BE2C (cell line): ENCODE data around the gene PRSS27.

Experiments used
- DNase-seq: peaks from one replicate; pipeline ENCODE4 v3.0.0-alpha.2; 2020
- H3K27me3 ChIP-seq: fragments of 250-450 bp; sonication (Bioruptor Pico); 2 replicates; pipeline ENCODE4 v1.5.1; 2020; ENCODE audit warnings: mild to moderate bottlenecking
- H3K36me3 ChIP-seq: fragments of 250-450 bp; sonication (Bioruptor Pico); 2 replicates; pipeline ENCODE4 v1.5.1; 2020; ENCODE audit warnings: mild to moderate bottlenecking
- H3K4me1 ChIP-seq: fragments of 250-450 bp; sonication (Bioruptor Pico); 2 replicates; pipeline ENCODE4 v1.5.1; 2020
- H3K4me3 ChIP-seq: 2 replicates; pipeline ENCODE4 v1.5.1; 2011; ENCODE audit warnings: low read depth, low read length
- H3K9me3 ChIP-seq: fragments of 250-450 bp; sonication (Bioruptor Pico); 2 replicates; pipeline ENCODE4 v1.5.1; 2020
- TF ChIP-seq, protein P1 (sequence below): IDR thresholded peaks from 2 replicates; pipeline ENCODE4 v1.5.1; 2012; ENCODE audit warnings: mild to moderate bottlenecking, low read depth, low read length

Gene PRSS27

DNA sequence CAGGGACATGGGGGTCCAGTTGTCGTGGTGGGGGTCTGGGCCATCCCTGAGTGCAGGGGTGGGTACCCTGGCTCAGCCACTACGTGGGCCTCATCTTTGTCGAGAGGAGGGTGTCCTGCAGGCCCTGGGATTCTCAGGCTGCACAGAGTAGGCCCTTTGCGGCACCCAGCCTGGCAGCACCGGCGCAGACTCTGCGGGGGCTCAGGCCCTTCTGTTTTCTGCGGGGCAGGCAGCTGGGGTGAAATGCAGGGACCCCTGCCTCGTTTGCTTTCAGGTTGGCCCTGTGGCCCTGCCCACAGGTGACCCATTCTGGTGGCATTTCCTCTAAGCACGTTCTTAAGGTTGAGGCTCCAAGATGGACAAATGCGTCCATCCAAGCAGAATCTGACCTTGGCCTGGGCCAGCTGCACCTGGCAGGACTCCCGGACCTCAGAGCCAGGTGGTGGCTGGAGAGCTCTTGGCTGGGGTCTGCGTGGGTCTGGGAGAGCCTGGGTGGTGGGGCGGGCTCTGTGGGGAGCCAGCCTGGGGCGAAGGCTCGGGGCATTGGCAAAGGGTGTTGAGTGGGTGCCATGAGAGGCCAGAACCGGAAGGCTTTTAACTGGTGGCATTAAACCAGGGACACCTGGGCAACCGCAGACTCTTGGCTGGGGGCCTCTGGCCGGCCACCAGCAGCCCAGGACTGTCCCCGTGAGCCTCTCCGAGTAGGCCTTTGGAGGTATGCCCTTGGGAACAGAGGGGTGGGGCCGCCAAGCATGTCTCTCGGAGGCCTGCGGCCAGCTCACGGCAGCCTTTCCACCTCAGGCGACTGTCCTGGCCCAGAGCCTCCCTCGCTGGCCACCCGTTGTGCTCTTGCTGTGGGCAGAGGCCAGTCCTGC is 16.9 kb downstream of the PRSS27 start:
- no peaks in the 10 kb centered on the region for H3K4me1 ChIP-seq
- TF ChIP-seq, protein P1, sequence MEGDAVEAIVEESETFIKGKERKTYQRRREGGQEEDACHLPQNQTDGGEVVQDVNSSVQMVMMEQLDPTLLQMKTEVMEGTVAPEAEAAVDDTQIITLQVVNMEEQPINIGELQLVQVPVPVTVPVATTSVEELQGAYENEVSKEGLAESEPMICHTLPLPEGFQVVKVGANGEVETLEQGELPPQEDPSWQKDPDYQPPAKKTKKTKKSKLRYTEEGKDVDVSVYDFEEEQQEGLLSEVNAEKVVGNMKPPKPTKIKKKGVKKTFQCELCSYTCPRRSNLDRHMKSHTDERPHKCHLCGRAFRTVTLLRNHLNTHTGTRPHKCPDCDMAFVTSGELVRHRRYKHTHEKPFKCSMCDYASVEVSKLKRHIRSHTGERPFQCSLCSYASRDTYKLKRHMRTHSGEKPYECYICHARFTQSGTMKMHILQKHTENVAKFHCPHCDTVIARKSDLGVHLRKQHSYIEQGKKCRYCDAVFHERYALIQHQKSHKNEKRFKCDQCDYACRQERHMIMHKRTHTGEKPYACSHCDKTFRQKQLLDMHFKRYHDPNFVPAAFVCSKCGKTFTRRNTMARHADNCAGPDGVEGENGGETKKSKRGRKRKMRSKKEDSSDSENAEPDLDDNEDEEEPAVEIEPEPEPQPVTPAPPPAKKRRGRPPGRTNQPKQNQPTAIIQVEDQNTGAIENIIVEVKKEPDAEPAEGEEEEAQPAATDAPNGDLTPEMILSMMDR = no peak
- peaks cover 55% of the 10 kb centered on the region for H3K36me3 ChIP-seq
- DNase-seq = no peak
- H3K27me3 ChIP-seq = no peaks in the 10 kb centered on the region
- no peaks in the 10 kb centered on the region for H3K9me3 ChIP-seq
- no peak overlapping the region for H3K4me3 ChIP-seq

DNA sequence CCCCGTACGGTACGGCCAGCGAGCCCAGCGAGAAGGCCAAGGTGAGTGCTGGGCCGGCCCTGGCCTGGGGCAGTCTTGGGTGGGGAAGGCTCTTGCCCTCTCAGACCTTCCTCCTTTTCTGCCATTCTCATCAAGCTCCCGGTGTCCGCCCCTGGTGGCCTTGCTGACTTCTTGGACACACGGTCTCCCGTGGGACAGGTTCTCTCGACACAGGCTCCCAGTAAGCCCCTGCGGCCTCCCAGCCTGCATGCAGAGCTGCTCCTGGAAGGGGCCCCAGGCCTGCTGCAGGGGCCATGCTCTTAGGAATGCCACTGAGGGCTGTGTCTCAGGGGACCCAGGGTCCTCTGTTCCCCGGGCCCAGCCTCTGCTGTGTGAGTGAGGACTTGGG is 17.6 kb downstream of the PRSS27 start:
- no peak overlapping the region for H3K4me3 ChIP-seq
- H3K9me3 ChIP-seq = no peaks in the 10 kb centered on the region
- H3K4me1 ChIP-seq = no peaks in the 10 kb centered on the region
- H3K36me3 ChIP-seq = peaks cover 49% of the 10 kb centered on the region
- no peak for DNase-seq
- H3K27me3 ChIP-seq = no peaks in the 10 kb centered on the region
- TF ChIP-seq, protein P1 = no peak

DNA sequence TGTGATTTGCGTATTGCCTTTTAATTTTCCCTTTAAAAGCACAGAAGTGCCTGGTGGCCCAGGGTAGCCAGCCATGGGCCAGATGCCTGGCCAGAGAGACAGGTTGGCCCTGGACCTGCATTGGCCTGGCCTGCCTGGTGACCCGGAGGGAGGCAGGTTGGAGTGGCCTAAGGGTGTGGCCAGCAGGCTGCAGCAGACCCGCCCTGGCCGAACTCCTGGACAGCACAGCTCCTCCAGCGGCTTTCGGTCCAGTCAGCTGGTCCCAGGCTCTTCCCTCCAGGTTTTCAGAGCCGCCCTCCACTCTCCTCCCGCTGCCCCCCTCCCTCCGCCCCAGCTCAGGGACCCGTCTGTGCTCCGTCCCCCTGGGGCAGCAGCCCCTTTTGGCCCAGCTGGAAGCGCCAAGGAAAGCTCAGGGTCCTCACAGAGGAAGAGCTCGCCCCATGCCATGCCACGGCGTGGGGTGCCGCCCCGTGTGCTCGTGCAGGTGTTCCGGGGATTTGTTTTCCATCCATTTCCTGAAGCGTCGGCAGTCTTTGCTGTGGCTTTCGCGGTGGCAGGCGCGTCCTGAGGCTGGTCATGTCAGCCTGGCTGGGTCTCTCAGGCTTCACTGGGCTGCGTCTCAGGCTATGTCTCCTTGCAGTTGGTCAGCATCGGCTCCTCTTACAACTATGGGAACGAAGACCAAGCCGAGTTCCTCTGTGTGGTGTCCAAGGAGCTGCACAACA is 18.1 kb downstream of the PRSS27 start:
- H3K27me3 ChIP-seq = no peaks in the 10 kb centered on the region
- no peaks in the 10 kb centered on the region for H3K4me1 ChIP-seq
- H3K9me3 ChIP-seq = no peaks in the 10 kb centered on the region
- TF ChIP-seq, protein P1 = no peak
- H3K4me3 ChIP-seq = no peak overlapping the region
- peaks cover 49% of the 10 kb centered on the region for H3K36me3 ChIP-seq
- no peak for DNase-seq

DNA sequence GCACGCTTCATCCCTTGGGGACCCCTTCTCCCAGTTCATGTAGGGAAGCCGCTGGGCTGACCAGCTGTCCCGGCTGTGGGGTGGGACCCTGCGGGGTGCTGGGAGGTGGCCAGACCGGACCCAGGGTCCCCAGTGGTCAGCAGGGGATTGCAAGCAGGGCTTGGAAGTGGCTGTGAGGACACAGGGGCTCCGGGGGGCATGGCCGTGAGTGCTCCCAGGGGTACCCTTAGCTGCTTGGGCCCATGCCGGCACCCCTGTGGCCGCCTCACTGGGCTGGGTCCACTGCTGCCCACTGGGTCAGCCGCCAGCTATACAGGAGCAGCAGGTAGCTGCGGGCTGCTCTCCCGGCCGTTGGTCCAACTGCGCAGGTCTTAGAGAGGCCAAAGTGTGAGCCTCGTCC is 18.8 kb downstream of the PRSS27 start:
- Histone ChIP-seq H3K4me1 (no peaks in the 10 kb centered on the region), H3K27me3 (no peaks in the 10 kb centered on the region), H3K9me3 (no peaks in the 10 kb centered on the region), H3K36me3 (peaks cover 52% of the 10 kb centered on the region), H3K4me3 (no peak overlapping the region)
- TF ChIP-seq, protein P1 = no peak
- DNase-seq = no peak

DNA sequence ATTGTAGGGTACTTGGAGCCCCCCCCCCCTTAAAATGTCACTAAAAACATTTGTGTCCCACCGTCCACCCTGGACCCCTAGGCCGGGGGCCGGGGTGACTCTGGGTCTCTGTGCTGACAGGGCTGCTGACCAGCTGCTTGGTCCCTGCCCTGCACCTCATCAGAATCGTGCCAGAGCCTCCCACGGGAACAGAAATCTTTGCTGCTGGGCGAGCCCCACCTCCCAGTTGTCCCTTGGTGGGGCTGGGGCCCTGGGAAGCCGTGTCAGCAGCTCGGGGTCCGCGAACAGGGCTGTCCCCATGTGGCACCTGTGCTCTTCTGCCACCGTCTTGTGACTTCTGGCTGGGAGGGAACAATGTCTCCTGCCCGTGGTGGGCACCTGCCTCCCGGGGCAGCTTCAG is 19.2 kb downstream of the PRSS27 start:
- Histone ChIP-seq H3K27me3 (no peaks in the 10 kb centered on the region), H3K4me3 (no peak overlapping the region), H3K36me3 (peaks cover 47% of the 10 kb centered on the region), H3K9me3 (no peaks in the 10 kb centered on the region), H3K4me1 (no peaks in the 10 kb centered on the region)
- DNase-seq = no peak
- TF ChIP-seq, protein P1 = no peak
